Sigmoid colon (tissue), 7 donors: ENCODE results near the gene CCNL1. TPM values are rescaled to one million over a fixed set of nuclear protein-coding genes. Genes with fewer than 3 reads are reported as not detected.

ENCODE experiments used
- DNase-seq: peaks from one replicate; pipeline ENCODE4 v3.0.0-alpha.2; 2019
- H3K27ac ChIP-seq, 4 donors: fragments of 200-600 bp; sonication (generic); one replicate each; pipeline ENCODE4 v1.5.1; 2016 to 2019; ENCODE audit warnings: mild to moderate bottlenecking in 1 of 4
- H3K27me3 ChIP-seq, 3 donors: fragments of 200-600 bp; sonication (generic); one replicate each; pipeline ENCODE4 v1.5.1; 2019; ENCODE audit warnings: mild to moderate bottlenecking in 1 of 3
- H3K36me3 ChIP-seq, 4 donors: fragments of 200-600 bp; sonication (generic); one replicate each; pipeline ENCODE4 v1.5.1; 2016 to 2019
- H3K4me1 ChIP-seq, 4 donors: fragments of 200-600 bp; sonication (generic); one replicate each; pipeline ENCODE4 v1.5.1; 2017 to 2019
- H3K4me3 ChIP-seq, 4 donors: fragments of 200-600 bp; sonication (generic); one replicate each; pipeline ENCODE4 v1.5.1; 2017 to 2019; ENCODE audit warnings: mild to moderate bottlenecking in 2 of 4, moderate library complexity in 1 of 4
- H3K9me3 ChIP-seq, 4 donors: fragments of 200-600 bp in 3 of 4; sonication (generic) in 3 of 4; one replicate each; pipeline versions ENCODE4 v1.5.1 to v1.6.1; 2013 to 2019
- CTCF ChIP-seq, 4 experiments: fragments of 450-650 bp in 3 of 4; fragments of 200-600 bp in 1 of 4; IDR thresholded peaks; one replicate each; pipeline ENCODE4 v1.5.1; 2016 to 2019; ENCODE audit warnings: antibody characterized with exemption in 4 of 4, mild to moderate bottlenecking in 3 of 4, moderate library complexity in 2 of 4
- EP300 ChIP-seq, 4 donors: sonication (generic); formaldehyde crosslinking; IDR thresholded peaks; one replicate each; pipeline ENCODE4 v1.6.1; 2017; ENCODE audit warnings: antibody characterized with exemption in 4 of 4
- POLR2A ChIP-seq, 2 donors: fragments of 450-650 bp; IDR thresholded peaks; one replicate each; pipeline ENCODE4 v1.6.1; 2016; ENCODE audit warnings: antibody characterized with exemption in 2 of 2, mild to moderate bottlenecking in 2 of 2, moderate library complexity in 2 of 2
- POLR2AphosphoS5 ChIP-seq, 4 donors: sonication (generic); formaldehyde crosslinking; IDR thresholded peaks; one replicate each; pipeline ENCODE4 v1.6.1; 2017; ENCODE audit warnings: antibody characterized with exemption in 4 of 4
- WGBS, 2 donors: extraction: QIAGEN DNeasy Blood & Tissue Kit; methylation state at CpG; one replicate each; pipeline ENCODE4 v1.1.7; 2013; 5-methylcytosine and 5-hydroxymethylcytosine counted together
- intact Hi-C: fragments of 100-400 bp; cut with DNase I; formaldehyde crosslinking; loops from one replicate; pipeline ENCODE4 v1.15.1; 2023
- polyA plus RNA-seq, 3 donors: library from polyadenylated mRNA; stranded (reverse); fragments of 200-250 nt; gene quantifications; one replicate each; pipeline ENCODE4 v1.2.3, GENCODE V29; 2013
- total RNA-seq, 4 donors: library from RNA; depleted of rRNA; stranded (reverse); fragments of >200 nt; gene quantifications; one replicate each; pipeline ENCODE4 v1.1.0, GENCODE V29; 2016
- donor health status: healthy with polysubstance abuse.
- donor health status: Bipolar disorder and iron deficiency.
- donor health status: healthy.

The CCNL1 gene
- total and polyA plus RNA-seq, 7 donors, result 25.2 to 403 (median 110) TPM

GRCh38 chr3:157100608-157101396 is 59.1 kb downstream of the CCNL1 start:
- H3K9me3 ChIP-seq, result no peaks in the 10 kb centered on the region
- no peak overlapping the region for H3K4me3 ChIP-seq
- 85 to 91% methylated on average over 8 of the region's 8 CpGs for WGBS, 2 donors
- peaks cover 0 to 61% (median 49%) of the 10 kb centered on the region in 4 donors for H3K4me1 ChIP-seq
- no peaks in the 10 kb centered on the region for H3K36me3 ChIP-seq
- TF ChIP-seq POLR2AphosphoS5 (IDR thresholded peaks at IDR 0.05), result peak in 2 of 4 donors; percentile 9 to 23
- no peak for TF ChIP-seq EP300 (IDR thresholded peaks at IDR 0.05)
- intact Hi-C loops, result no loop called here
- H3K27me3 ChIP-seq, result no peaks in the 10 kb centered on the region
- H3K27ac ChIP-seq, result peak overlapping the region; percentile 15 to 68 (median 40)
- DNase-seq, result no peak

DNA sequence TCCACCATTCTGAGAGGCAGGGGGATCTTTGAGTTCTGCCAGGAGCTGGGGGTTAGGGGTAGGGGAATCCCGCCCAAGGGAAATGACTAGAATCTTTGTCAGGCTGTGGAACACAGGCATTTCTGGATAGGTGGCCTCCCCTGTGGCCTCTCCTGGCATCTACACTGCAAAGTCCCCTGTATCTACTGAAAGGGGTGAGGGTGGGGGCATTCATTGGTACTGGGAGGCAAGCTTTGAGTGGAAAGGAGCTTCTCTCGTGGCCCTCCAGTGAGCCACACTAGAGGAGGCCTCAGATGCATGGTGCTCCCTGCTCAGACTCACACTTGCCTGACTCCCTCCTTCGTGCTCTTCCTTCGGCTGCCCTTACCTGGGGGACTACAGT is 59.9 kb downstream of the CCNL1 start:
- H3K9me3 ChIP-seq, result no peaks in the 10 kb centered on the region
- DNase-seq, result no peak
- no peaks in the 10 kb centered on the region for H3K36me3 ChIP-seq
- no peak overlapping the region for H3K4me3 ChIP-seq
- 93 to 94% methylated on average over 4 of the region's 4 CpGs for WGBS, 2 donors
- H3K4me1 ChIP-seq, result peaks cover 0 to 54% (median 43%) of the 10 kb centered on the region in 4 donors
- H3K27me3 ChIP-seq, result no peaks in the 10 kb centered on the region
- TF ChIP-seq EP300 (IDR thresholded peaks at IDR 0.05) (no peak), CTCF (IDR thresholded peaks at IDR 0.05) (no peak), POLR2A (IDR thresholded peaks at IDR 0.05) (no peak), POLR2AphosphoS5 (IDR thresholded peaks at IDR 0.05) (no peak)
- intact Hi-C loops, result no loop called here
- peak overlapping the region; percentile 15 to 68 (median 40) for H3K27ac ChIP-seq

GRCh38 chr3:157099326-157100095 is 60.4 kb downstream of the CCNL1 start:
- peak overlapping the region; percentile 15 to 68 (median 40) for H3K27ac ChIP-seq
- no peaks in the 10 kb centered on the region for H3K27me3 ChIP-seq
- no peaks in the 10 kb centered on the region for H3K9me3 ChIP-seq
- intact Hi-C loops, result no loop called here
- DNase-seq, result no peak
- no peak overlapping the region for H3K4me3 ChIP-seq
- TF ChIP-seq EP300 (IDR thresholded peaks at IDR 0.05) (peak in 1 of 4 donors; percentile 43), POLR2AphosphoS5 (IDR thresholded peaks at IDR 0.05) (peak in 2 of 4 donors; percentile 32 to 46), POLR2A (IDR thresholded peaks at IDR 0.05) (no peak), CTCF (IDR thresholded peaks at IDR 0.05) (no peak)
- peaks cover 0 to 48% (median 37%) of the 10 kb centered on the region in 4 donors for H3K4me1 ChIP-seq
- no peaks in the 10 kb centered on the region for H3K36me3 ChIP-seq
- 85 to 87% methylated on average over 10 of the region's 10 CpGs for WGBS, 2 donors

DNA sequence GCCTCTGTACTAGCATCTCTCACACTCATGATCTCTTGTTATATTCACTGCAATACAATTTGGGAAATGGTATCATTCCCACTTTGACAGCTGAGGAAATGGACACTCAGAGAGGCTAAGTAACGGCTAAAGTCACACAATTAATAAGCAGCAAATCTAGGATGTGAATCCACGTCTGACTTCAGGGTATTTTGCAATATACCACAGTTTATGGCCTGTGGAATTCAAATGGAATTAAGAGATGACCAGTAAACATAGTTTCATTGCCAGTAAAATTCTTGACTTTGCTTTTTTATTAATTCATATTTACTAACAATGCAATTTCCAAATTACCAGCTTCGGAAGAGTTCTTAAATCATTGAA is 61.1 kb downstream of the CCNL1 start:
- Histone ChIP-seq H3K4me3 (no peak overlapping the region), H3K4me1 (peaks cover 0 to 41% (median 30%) of the 10 kb centered on the region in 4 donors), H3K36me3 (no peaks in the 10 kb centered on the region), H3K27ac (peak overlapping the region in 3 of 4 donors; percentile 0 to 68 (median 62)), H3K27me3 (no peaks in the 10 kb centered on the region), H3K9me3 (no peaks in the 10 kb centered on the region)
- intact Hi-C loops, result no loop called here
- no peak for DNase-seq
- 77 to 78% methylated on average over 3 of the region's 3 CpGs for WGBS, 2 donors
- TF ChIP-seq POLR2A (IDR thresholded peaks at IDR 0.05), result no peak
- TF ChIP-seq EP300 (IDR thresholded peaks at IDR 0.05), result no peak
- TF ChIP-seq CTCF (IDR thresholded peaks at IDR 0.05), result no peak
- TF ChIP-seq POLR2AphosphoS5 (IDR thresholded peaks at IDR 0.05), result no peak
